T-helper 1 cell treated with Interleukin-12 subunit alpha and Interleukin-12 subunit beta and Interleukin-4 antibody, amounts not matched to agents 30 μg/mL and 1 μg/mL, for 36 hours (primary cell): ENCODE data around the gene AUH.

Source experiments
- H3K27ac Mint-ChIP-seq: one replicate; pipeline ENCODE4 v1.8.0; 2021; ENCODE audit warnings: mild to moderate bottlenecking, mixed read lengths
- H3K27me3 Mint-ChIP-seq: one replicate; pipeline ENCODE4 v1.8.0; 2021; ENCODE audit warnings: low read depth, mixed read lengths
- H3K36me3 Mint-ChIP-seq: one replicate; pipeline ENCODE4 v1.8.0; 2021; ENCODE audit warnings: low read depth, mixed read lengths
- H3K4me1 Mint-ChIP-seq: one replicate; pipeline ENCODE4 v1.8.0; 2021; ENCODE audit warnings: low read depth, mixed read lengths
- H3K4me3 Mint-ChIP-seq: one replicate; pipeline ENCODE4 v1.8.0; 2021; ENCODE audit warnings: mild to moderate bottlenecking, moderate library complexity, mixed read lengths
- H3K9me3 Mint-ChIP-seq: one replicate; pipeline ENCODE4 v1.8.0; 2021; ENCODE audit warnings: mixed read lengths

Gene AUH

GRCh38 chr9:91361291-91362050 lies at the start of gene AUH:
Gene AUH (minus strand): TSS chr9:91361918. CDS start chr9:91361889, 29 bp downstream.
- H3K36me3 Mint-ChIP-seq = peaks cover 21% of the 10 kb centered on the region
- H3K27me3 Mint-ChIP-seq = no peaks in the 10 kb centered on the region
- peaks cover 42% of the 10 kb centered on the region for H3K4me1 Mint-ChIP-seq
- H3K27ac Mint-ChIP-seq = peak within 1 kb of the TSS; percentile 89
- peaks cover 10% of the 10 kb centered on the region for H3K9me3 Mint-ChIP-seq
- peak within 1 kb of the TSS; percentile 96 for H3K4me3 Mint-ChIP-seq

- Mint-ChIP-seq H3K4me3 (peak overlapping the region; percentile 5), H3K36me3 (peaks cover 54% of the 10 kb centered on the region), H3K9me3 (no peaks in the 10 kb centered on the region), H3K27ac (peak overlapping the region; percentile 12), H3K27me3 (no peaks in the 10 kb centered on the region), H3K4me1 (peaks cover 50% of the 10 kb centered on the region)
These were observed 49.5 kb upstream of the AUH start for GRCh38 chr9:91411096-91411771.

- peaks cover 51% of the 10 kb centered on the region for H3K36me3 Mint-ChIP-seq
- no peaks in the 10 kb centered on the region for H3K27me3 Mint-ChIP-seq
- H3K27ac Mint-ChIP-seq = peak overlapping the region; percentile 5
- H3K4me3 Mint-ChIP-seq = no peak overlapping the region
- peaks cover 42% of the 10 kb centered on the region for H3K4me1 Mint-ChIP-seq
- no peaks in the 10 kb centered on the region for H3K9me3 Mint-ChIP-seq
These were observed 48.4 kb upstream of the AUH start for GRCh38 chr9:91410161-91410560.

GRCh38 chr9:91408475-91408874 lies 46.8 kb upstream of the AUH start:
- no peak overlapping the region for H3K4me3 Mint-ChIP-seq
- H3K9me3 Mint-ChIP-seq = no peaks in the 10 kb centered on the region
- no peak overlapping the region for H3K27ac Mint-ChIP-seq
- H3K27me3 Mint-ChIP-seq = no peaks in the 10 kb centered on the region
- peaks cover 44% of the 10 kb centered on the region for H3K36me3 Mint-ChIP-seq
- H3K4me1 Mint-ChIP-seq = peaks cover 34% of the 10 kb centered on the region

GRCh38 chr9:91407580-91408318 lies 46.0 kb upstream of the AUH start:
- Mint-ChIP-seq H3K4me3 (no peak overlapping the region), H3K4me1 (peaks cover 38% of the 10 kb centered on the region), H3K36me3 (peaks cover 48% of the 10 kb centered on the region), H3K27me3 (no peaks in the 10 kb centered on the region), H3K27ac (no peak overlapping the region), H3K9me3 (no peaks in the 10 kb centered on the region)

GRCh38 chr9:91405343-91406077 lies 43.8 kb upstream of the AUH start:
- Mint-ChIP-seq H3K4me3 (no peak overlapping the region), H3K4me1 (peaks cover 22% of the 10 kb centered on the region), H3K36me3 (peaks cover 39% of the 10 kb centered on the region), H3K9me3 (no peaks in the 10 kb centered on the region), H3K27me3 (peaks cover 9% of the 10 kb centered on the region), H3K27ac (no peak overlapping the region)

GRCh38 chr9:91403665-91404543 lies 42.2 kb upstream of the AUH start:
- H3K9me3 Mint-ChIP-seq = no peaks in the 10 kb centered on the region
- H3K4me1 Mint-ChIP-seq = peaks cover 16% of the 10 kb centered on the region
- H3K27me3 Mint-ChIP-seq = peaks cover 14% of the 10 kb centered on the region
- peaks cover 25% of the 10 kb centered on the region for H3K36me3 Mint-ChIP-seq
- no peak overlapping the region for H3K4me3 Mint-ChIP-seq
- H3K27ac Mint-ChIP-seq = peak overlapping the region; percentile 26

GRCh38 chr9:91398926-91399325 lies 37.2 kb upstream of the AUH start:
- Mint-ChIP-seq H3K9me3 (no peaks in the 10 kb centered on the region), H3K27me3 (peaks cover 19% of the 10 kb centered on the region), H3K4me3 (no peak overlapping the region), H3K27ac (no peak overlapping the region), H3K36me3 (peaks cover 12% of the 10 kb centered on the region), H3K4me1 (peaks cover 23% of the 10 kb centered on the region)

- Mint-ChIP-seq H3K27me3 (peaks cover 16% of the 10 kb centered on the region), H3K4me3 (peak overlapping the region; percentile 68), H3K4me1 (peaks cover 15% of the 10 kb centered on the region), H3K36me3 (peaks cover 4% of the 10 kb centered on the region), H3K9me3 (no peaks in the 10 kb centered on the region), H3K27ac (peak overlapping the region; percentile 83)
These were observed 34.1 kb upstream of the AUH start for GRCh38 chr9:91395553-91396471.

GRCh38 chr9:91395106-91395552 lies 33.4 kb upstream of the AUH start:
- H3K4me3 Mint-ChIP-seq = peak overlapping the region; percentile 68
- no peaks in the 10 kb centered on the region for H3K9me3 Mint-ChIP-seq
- H3K27ac Mint-ChIP-seq = peak overlapping the region; percentile 83
- H3K4me1 Mint-ChIP-seq = peaks cover 15% of the 10 kb centered on the region
- H3K36me3 Mint-ChIP-seq = peaks cover 4% of the 10 kb centered on the region
- peaks cover 12% of the 10 kb centered on the region for H3K27me3 Mint-ChIP-seq

GRCh38 chr9:91393826-91394225 lies 32.1 kb upstream of the AUH start:
- Mint-ChIP-seq H3K27me3 (peaks cover 9% of the 10 kb centered on the region), H3K9me3 (no peaks in the 10 kb centered on the region), H3K36me3 (peaks cover 2% of the 10 kb centered on the region), H3K27ac (no peak overlapping the region), H3K4me1 (peaks cover 15% of the 10 kb centered on the region), H3K4me3 (no peak overlapping the region)

- Mint-ChIP-seq H3K9me3 (no peaks in the 10 kb centered on the region), H3K4me3 (no peak overlapping the region), H3K4me1 (peaks cover 15% of the 10 kb centered on the region), H3K27me3 (peaks cover 5% of the 10 kb centered on the region), H3K36me3 (peaks cover 2% of the 10 kb centered on the region), H3K27ac (no peak overlapping the region)
These were observed 30.7 kb upstream of the AUH start for GRCh38 chr9:91392435-91392834.
